BE2C (cell line): Measurements from ENCODE around the gene LHX8.
"Not testable (repeated sequence)": the region's sequence is repeated elsewhere in the genome, so short reads cannot be mapped to it uniquely, and the experiment has no call there.

Experiments used
- DNase-seq: peaks from one replicate; pipeline ENCODE4 v3.0.0-alpha.2; 2020
- H3K27me3 ChIP-seq: fragments of 250-450 bp; sonication (Bioruptor Pico); 2 replicates; pipeline ENCODE4 v1.5.1; 2020; ENCODE audit warnings: mild to moderate bottlenecking
- H3K36me3 ChIP-seq: fragments of 250-450 bp; sonication (Bioruptor Pico); 2 replicates; pipeline ENCODE4 v1.5.1; 2020; ENCODE audit warnings: mild to moderate bottlenecking
- H3K4me1 ChIP-seq: fragments of 250-450 bp; sonication (Bioruptor Pico); 2 replicates; pipeline ENCODE4 v1.5.1; 2020
- H3K4me3 ChIP-seq: 2 replicates; pipeline ENCODE4 v1.5.1; 2011; ENCODE audit warnings: low read depth, low read length
- H3K9me3 ChIP-seq: fragments of 250-450 bp; sonication (Bioruptor Pico); 2 replicates; pipeline ENCODE4 v1.5.1; 2020
- CTCF ChIP-seq: IDR thresholded peaks from 2 replicates; pipeline ENCODE4 v1.5.1; 2012; ENCODE audit warnings: mild to moderate bottlenecking, low read depth, low read length

The LHX8 gene

GRCh38 chr1:75100481-75101092 is 33.6 kb upstream of the LHX8 start:
- DNase-seq = no peak
- H3K4me3 ChIP-seq = no peak overlapping the region
- H3K4me1 ChIP-seq = no peaks in the 10 kb centered on the region
- TF ChIP-seq CTCF = no peak
- no peaks in the 10 kb centered on the region for H3K9me3 ChIP-seq
- no peaks in the 10 kb centered on the region for H3K36me3 ChIP-seq
- H3K27me3 ChIP-seq = no peaks in the 10 kb centered on the region

GRCh38 chr1:75112362-75112951 is 21.7 kb upstream of the LHX8 start:
- H3K27me3 ChIP-seq, H3K9me3 ChIP-seq, H3K4me1 ChIP-seq, H3K36me3 ChIP-seq, DNase-seq, H3K4me3 ChIP-seq: not testable (repeated sequence)

GRCh38 chr1:75115654-75116053 is 18.5 kb upstream of the LHX8 start:
- Histone ChIP-seq H3K36me3 (no peaks in the 10 kb centered on the region), H3K4me1 (no peaks in the 10 kb centered on the region), H3K27me3 (peaks cover 3% of the 10 kb centered on the region; the same call in 1 of the 2 replicates), H3K9me3 (no peaks in the 10 kb centered on the region), H3K4me3 (no peak overlapping the region)
- DNase-seq = no peak
- TF ChIP-seq CTCF = no peak

GRCh38 chr1:75123756-75124155 is 10.4 kb upstream of the LHX8 start:
- Histone ChIP-seq H3K27me3 (peaks cover 28% of the 10 kb centered on the region), H3K9me3 (no peaks in the 10 kb centered on the region), H3K4me1 (no peaks in the 10 kb centered on the region), H3K36me3 (no peaks in the 10 kb centered on the region), H3K4me3 (no peak overlapping the region)
- TF ChIP-seq CTCF = no peak
- no peak for DNase-seq

- H3K27me3 ChIP-seq = peaks cover 36% of the 10 kb centered on the region
These were observed 9.7 kb upstream of the LHX8 start for GRCh38 chr1:75124510-75124909.

GRCh38 chr1:75125161-75125726 is 8.9 kb upstream of the LHX8 start:
- no peak for TF ChIP-seq CTCF
- no peaks in the 10 kb centered on the region for H3K9me3 ChIP-seq
- H3K4me1 ChIP-seq = no peaks in the 10 kb centered on the region
- peaks cover 43% of the 10 kb centered on the region for H3K27me3 ChIP-seq
- DNase-seq = no peak
- no peak overlapping the region for H3K4me3 ChIP-seq
- no peaks in the 10 kb centered on the region for H3K36me3 ChIP-seq

More at GRCh38 chr1:75124510-75124909, 9.7 kb upstream of the LHX8 start:
- Histone ChIP-seq H3K4me3 (no peak overlapping the region), H3K36me3 (no peaks in the 10 kb centered on the region), H3K9me3 (no peaks in the 10 kb centered on the region), H3K4me1 (no peaks in the 10 kb centered on the region)
- no peak for DNase-seq
- no peak for TF ChIP-seq CTCF
